ENCODE results near the gene TMEM117. TPM values are rescaled to one million over a fixed set of nuclear protein-coding genes. Genes with fewer than 3 reads are reported as not detected.

Gene TMEM117
- total RNA-seq, 1 experiment from 2014 or later: 1.1 TPM

- no peak overlapping the region for H3K4me3 Mint-ChIP-seq (ENCODE audit: low read depth, unreplicated experiment)
- H3K27ac Mint-ChIP-seq (ENCODE audit: unreplicated experiment): no peak overlapping the region
- no peak for DNase-seq
- H3K36me3 Mint-ChIP-seq (ENCODE audit: insufficient read depth, unreplicated experiment): no peaks in the 10 kb centered on the region
- intact Hi-C loops (cut with micrococcal nuclease; ENCODE audit: unreplicated experiment): no loop called here
- H3K9me3 Mint-ChIP-seq (ENCODE audit: low read depth, unreplicated experiment): peaks cover 10% of the 10 kb centered on the region
- BruUV-seq (replicated peaks): no TSS peak
- H3K4me1 Mint-ChIP-seq (ENCODE audit: low read depth, unreplicated experiment): no peaks in the 10 kb centered on the region
- no peaks in the 10 kb centered on the region for H3K27me3 Mint-ChIP-seq (ENCODE audit: unreplicated experiment)
- CTCF ChIA-PET: no interaction called here
- TF ChIP-seq CTCF (IDR thresholded peaks at IDR 0.05; ENCODE audit: unreplicated experiment): no peak
Measured at GRCh38 chr12:44295958-44296623, 460.2 kb downstream of the TMEM117 start.

- H3K4me3 Mint-ChIP-seq (ENCODE audit: low read depth, unreplicated experiment): no peak overlapping the region
- TF ChIP-seq CTCF (IDR thresholded peaks at IDR 0.05; ENCODE audit: unreplicated experiment): no peak
- no TSS peak for BruUV-seq (replicated peaks)
- H3K4me1 Mint-ChIP-seq (ENCODE audit: low read depth, unreplicated experiment): no peaks in the 10 kb centered on the region
- intact Hi-C loops (cut with micrococcal nuclease; ENCODE audit: unreplicated experiment): no loop called here
- CTCF ChIA-PET: no interaction called here
- no peak overlapping the region for H3K27ac Mint-ChIP-seq (ENCODE audit: unreplicated experiment)
- H3K27me3 Mint-ChIP-seq (ENCODE audit: unreplicated experiment): no peaks in the 10 kb centered on the region
- no peaks in the 10 kb centered on the region for H3K36me3 Mint-ChIP-seq (ENCODE audit: insufficient read depth, unreplicated experiment)
- peaks cover 10% of the 10 kb centered on the region for H3K9me3 Mint-ChIP-seq (ENCODE audit: low read depth, unreplicated experiment)
- no peak for DNase-seq
Measured at GRCh38 chr12:44296624-44297197, 460.8 kb downstream of the TMEM117 start.

DNA sequence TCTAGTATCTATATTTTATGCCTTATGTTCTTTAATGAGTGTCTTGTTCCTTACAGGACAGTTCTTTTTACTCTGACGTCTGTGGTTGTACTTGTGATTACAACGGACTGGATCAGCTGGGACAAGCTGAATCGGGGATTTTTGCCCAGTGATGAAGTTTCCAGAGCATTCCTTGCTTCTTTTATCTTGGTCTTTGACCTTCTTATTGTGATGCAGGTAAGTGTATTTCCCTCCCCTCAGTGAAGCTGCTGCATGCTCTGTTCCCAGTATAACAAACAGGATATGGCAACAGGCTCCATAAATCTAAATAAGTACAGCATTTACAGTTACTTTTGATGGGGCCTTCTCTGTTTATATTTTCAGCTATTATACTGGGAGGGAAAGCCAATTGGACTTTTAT is 463.6 kb downstream of the TMEM117 start:
- intact Hi-C loops (cut with micrococcal nuclease; ENCODE audit: unreplicated experiment): no loop called here
- no peaks in the 10 kb centered on the region for H3K27me3 Mint-ChIP-seq (ENCODE audit: unreplicated experiment)
- no peaks in the 10 kb centered on the region for H3K4me1 Mint-ChIP-seq (ENCODE audit: low read depth, unreplicated experiment)
- CTCF ChIA-PET: no interaction called here
- no peaks in the 10 kb centered on the region for H3K36me3 Mint-ChIP-seq (ENCODE audit: insufficient read depth, unreplicated experiment)
- no peak for TF ChIP-seq CTCF (IDR thresholded peaks at IDR 0.05; ENCODE audit: unreplicated experiment)
- peaks cover 8% of the 10 kb centered on the region for H3K9me3 Mint-ChIP-seq (ENCODE audit: low read depth, unreplicated experiment)
- no TSS peak for BruUV-seq (replicated peaks)
- H3K4me3 Mint-ChIP-seq (ENCODE audit: low read depth, unreplicated experiment): no peak overlapping the region
- no peak overlapping the region for H3K27ac Mint-ChIP-seq (ENCODE audit: unreplicated experiment)
- DNase-seq: no peak

DNA sequence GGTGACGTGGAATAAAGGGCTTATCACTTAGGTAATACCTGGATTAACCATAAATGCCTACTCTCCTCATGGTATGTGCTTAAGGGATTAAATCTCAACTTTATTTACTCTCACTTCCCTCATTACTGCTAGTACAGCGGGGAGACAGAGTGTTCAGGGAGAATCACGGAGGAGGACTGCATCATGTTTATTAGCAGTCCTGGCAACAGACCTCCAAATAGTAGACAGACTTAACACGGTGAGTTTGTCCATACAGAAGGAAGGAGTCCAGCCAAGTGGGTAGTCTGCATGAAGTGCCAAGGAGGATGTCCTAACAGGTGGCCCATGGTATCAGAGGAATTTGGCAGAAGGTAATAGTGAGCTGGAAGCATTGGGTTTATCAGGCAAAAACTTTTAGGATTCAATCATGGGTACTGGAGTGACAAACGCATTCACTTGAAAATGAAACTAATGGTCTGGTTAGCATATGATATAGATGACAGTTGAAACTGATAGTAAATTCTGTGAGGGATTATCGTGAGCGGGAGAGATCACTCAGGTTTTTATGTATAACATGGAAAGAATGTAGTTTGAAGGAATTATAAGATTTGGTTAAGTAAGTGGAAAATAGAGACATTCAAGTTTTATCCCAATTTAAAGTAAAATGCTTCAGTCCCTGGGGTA is 471.8 kb downstream of the TMEM117 start:
- Mint-ChIP-seq H3K36me3 (ENCODE audit: insufficient read depth, unreplicated experiment) (no peaks in the 10 kb centered on the region), H3K9me3 (ENCODE audit: low read depth, unreplicated experiment) (peaks cover 2% of the 10 kb centered on the region), H3K27ac (ENCODE audit: unreplicated experiment) (no peak overlapping the region), H3K4me1 (ENCODE audit: low read depth, unreplicated experiment) (no peaks in the 10 kb centered on the region), H3K27me3 (ENCODE audit: unreplicated experiment) (no peaks in the 10 kb centered on the region), H3K4me3 (ENCODE audit: low read depth, unreplicated experiment) (no peak overlapping the region)
- intact Hi-C loops (cut with micrococcal nuclease; ENCODE audit: unreplicated experiment): no loop called here
- no TSS peak for BruUV-seq (replicated peaks)
- DNase-seq: no peak
- CTCF ChIA-PET: no interaction called here
- TF ChIP-seq CTCF (IDR thresholded peaks at IDR 0.05; ENCODE audit: unreplicated experiment): no peak
